ENCODE data around the gene LARGE1.

Gene LARGE1

DNA sequence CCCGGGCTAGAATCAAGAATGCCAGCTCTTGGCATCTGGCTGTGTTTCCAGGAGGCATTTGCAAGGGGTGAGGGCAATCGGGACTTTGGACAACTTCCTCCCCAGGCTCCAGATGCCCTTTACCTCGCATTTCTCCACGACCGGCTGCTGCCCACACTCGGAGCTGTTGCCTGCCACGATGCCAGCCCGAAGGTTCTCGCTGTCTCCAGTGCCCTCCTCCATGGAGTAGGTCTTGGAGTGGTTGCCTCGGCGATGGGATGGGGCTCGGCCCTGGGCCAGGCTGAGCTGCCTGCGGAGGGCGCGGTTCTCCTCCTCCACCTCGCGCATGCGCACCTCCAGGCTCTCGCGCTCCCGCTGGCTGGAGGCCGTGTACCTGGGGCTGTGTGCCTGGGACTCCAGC lies 270.0 kb downstream of the LARGE1 start:
- no peaks in the 10 kb centered on the region for H3K27me3 Mint-ChIP-seq (ENCODE audit: low read depth)
- no peak overlapping the region for H3K4me3 Mint-ChIP-seq
- peaks cover 19% of the 10 kb centered on the region for H3K9me3 Mint-ChIP-seq
- H3K4me1 Mint-ChIP-seq = peaks cover 5% of the 10 kb centered on the region
- H3K36me3 Mint-ChIP-seq (ENCODE audit: low read depth) = peaks cover 54% of the 10 kb centered on the region
- H3K27ac Mint-ChIP-seq = no peak overlapping the region
- TF ChIP-seq, protein P1, sequence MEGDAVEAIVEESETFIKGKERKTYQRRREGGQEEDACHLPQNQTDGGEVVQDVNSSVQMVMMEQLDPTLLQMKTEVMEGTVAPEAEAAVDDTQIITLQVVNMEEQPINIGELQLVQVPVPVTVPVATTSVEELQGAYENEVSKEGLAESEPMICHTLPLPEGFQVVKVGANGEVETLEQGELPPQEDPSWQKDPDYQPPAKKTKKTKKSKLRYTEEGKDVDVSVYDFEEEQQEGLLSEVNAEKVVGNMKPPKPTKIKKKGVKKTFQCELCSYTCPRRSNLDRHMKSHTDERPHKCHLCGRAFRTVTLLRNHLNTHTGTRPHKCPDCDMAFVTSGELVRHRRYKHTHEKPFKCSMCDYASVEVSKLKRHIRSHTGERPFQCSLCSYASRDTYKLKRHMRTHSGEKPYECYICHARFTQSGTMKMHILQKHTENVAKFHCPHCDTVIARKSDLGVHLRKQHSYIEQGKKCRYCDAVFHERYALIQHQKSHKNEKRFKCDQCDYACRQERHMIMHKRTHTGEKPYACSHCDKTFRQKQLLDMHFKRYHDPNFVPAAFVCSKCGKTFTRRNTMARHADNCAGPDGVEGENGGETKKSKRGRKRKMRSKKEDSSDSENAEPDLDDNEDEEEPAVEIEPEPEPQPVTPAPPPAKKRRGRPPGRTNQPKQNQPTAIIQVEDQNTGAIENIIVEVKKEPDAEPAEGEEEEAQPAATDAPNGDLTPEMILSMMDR (IDR thresholded peaks at IDR 0.05; ENCODE audit: unreplicated experiment in 3 of 3) = no peak

DNA sequence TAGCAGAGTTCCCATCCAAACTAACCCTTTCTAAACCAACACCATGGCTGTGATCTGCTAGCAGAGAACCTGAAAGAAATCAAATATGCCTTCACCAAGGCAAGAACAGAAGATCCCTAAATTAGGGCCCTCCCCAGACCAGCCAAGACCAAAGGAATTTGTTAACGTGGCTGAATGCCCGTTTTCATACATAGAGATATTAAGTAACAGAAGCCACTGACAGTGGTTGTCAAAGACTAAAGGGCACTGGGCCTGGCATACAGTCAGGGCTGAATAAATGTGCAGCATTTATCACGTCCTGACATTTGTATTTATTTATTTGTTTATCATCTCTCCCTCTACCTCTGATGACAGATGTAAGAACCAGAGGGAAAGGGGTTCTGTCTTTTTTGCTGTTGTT lies 271.8 kb downstream of the LARGE1 start:
- Mint-ChIP-seq H3K4me3 (no peak overlapping the region), H3K36me3 (ENCODE audit: low read depth) (peaks cover 65% of the 10 kb centered on the region), H3K27ac (no peak overlapping the region)

DNA sequence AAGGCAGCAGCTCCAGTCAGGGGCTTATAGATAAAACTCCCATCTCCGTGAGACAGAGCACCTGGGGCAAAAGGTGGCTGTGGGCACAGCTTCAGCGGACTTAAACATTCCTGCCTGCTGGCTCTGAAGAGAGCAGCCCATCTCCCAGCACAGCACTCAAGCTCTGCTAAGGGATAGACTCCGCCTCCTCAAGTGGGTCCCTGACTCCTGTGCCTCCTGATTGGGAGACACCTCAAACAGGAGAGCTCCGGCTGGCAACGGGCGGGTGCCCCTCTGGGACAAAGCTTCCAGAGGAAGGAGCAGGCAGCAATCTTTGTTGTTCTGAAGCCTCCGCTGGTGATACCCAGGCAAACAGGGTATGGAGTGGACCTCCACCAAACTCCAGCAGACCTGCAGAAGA lies 279.4 kb downstream of the LARGE1 start:
- no peak overlapping the region for H3K27ac Mint-ChIP-seq
- peaks cover 47% of the 10 kb centered on the region for H3K9me3 Mint-ChIP-seq
- no peak overlapping the region for H3K4me3 Mint-ChIP-seq
- no peaks in the 10 kb centered on the region for H3K27me3 Mint-ChIP-seq (ENCODE audit: low read depth)
- TF ChIP-seq, protein P1 (IDR thresholded peaks at IDR 0.05; ENCODE audit: unreplicated experiment in 3 of 3) = no peak
- H3K4me1 Mint-ChIP-seq = no peaks in the 10 kb centered on the region
- peaks cover 65% of the 10 kb centered on the region for H3K36me3 Mint-ChIP-seq (ENCODE audit: low read depth)

More for the DNA sequence above, 271.8 kb downstream of the LARGE1 start:
- H3K4me1 Mint-ChIP-seq = no peaks in the 10 kb centered on the region
- H3K27me3 Mint-ChIP-seq (ENCODE audit: low read depth) = no peaks in the 10 kb centered on the region
- TF ChIP-seq, protein P1 (IDR thresholded peaks at IDR 0.05; ENCODE audit: unreplicated experiment in 3 of 3) = no peak
- H3K9me3 Mint-ChIP-seq = peaks cover 36% of the 10 kb centered on the region

DNA sequence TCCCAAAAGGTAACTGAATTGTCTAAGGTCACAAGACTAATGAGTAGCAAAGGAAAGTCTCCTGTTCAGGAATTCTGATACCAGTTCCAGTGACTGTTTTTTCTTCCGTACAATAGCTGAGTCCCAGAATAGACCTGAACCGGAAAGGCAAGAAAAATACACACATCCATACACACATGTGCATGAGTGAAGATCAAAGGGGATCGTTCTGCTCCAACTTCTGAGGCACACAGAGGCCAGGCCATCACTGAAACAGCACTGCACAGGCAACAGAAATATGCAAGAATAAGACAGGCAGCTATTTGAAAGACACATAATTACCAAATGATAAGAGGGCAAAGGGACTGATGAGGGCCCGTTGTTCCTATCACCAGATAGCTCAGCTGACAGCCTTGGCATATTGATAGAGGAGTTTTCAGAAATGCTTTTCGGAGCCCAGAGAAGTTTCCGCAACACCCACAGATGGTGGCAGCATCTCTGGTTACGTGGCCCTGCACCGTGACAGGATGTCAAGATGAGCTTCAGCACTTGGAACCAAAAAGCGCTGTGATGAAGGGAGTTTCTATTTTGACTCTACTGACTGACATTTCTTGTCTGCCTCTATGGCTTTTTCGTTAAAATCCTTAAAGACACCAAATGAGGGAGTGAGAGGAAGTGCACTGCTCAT lies 280.6 kb downstream of the LARGE1 start:
- TF ChIP-seq, protein P1 (IDR thresholded peaks at IDR 0.05; ENCODE audit: unreplicated experiment in 3 of 3) = no peak
- Mint-ChIP-seq H3K27me3 (ENCODE audit: low read depth) (no peaks in the 10 kb centered on the region), H3K4me3 (no peak overlapping the region), H3K9me3 (peaks cover 36% of the 10 kb centered on the region), H3K4me1 (no peaks in the 10 kb centered on the region), H3K36me3 (ENCODE audit: low read depth) (peaks cover 55% of the 10 kb centered on the region), H3K27ac (no peak overlapping the region)

DNA sequence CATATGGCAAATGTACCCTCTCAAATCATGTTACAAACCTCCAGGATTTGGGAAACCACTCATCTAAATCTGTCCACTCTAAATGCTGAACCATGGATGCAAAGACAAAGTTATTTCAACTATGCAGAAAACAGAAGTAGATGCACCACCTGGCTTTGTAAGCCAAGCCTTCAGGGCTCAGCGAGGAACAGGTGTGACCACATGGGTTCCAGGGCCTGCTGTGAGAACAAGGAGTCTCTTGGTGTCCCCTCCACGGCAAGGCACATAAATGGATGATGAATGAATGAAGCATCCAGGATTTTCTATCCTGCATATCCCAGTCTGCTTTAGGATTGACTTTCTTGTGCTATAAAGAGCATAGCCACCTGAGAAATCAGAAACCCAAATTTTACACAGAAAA lies 284.5 kb downstream of the LARGE1 start:
- H3K27me3 Mint-ChIP-seq (ENCODE audit: low read depth) = no peaks in the 10 kb centered on the region
- H3K36me3 Mint-ChIP-seq (ENCODE audit: low read depth) = peaks cover 35% of the 10 kb centered on the region
- H3K9me3 Mint-ChIP-seq = peaks cover 10% of the 10 kb centered on the region
- H3K4me1 Mint-ChIP-seq = no peaks in the 10 kb centered on the region
- TF ChIP-seq, protein P1 (IDR thresholded peaks at IDR 0.05; ENCODE audit: unreplicated experiment in 3 of 3) = no peak
- H3K27ac Mint-ChIP-seq = no peak overlapping the region
- H3K4me3 Mint-ChIP-seq = no peak overlapping the region

DNA sequence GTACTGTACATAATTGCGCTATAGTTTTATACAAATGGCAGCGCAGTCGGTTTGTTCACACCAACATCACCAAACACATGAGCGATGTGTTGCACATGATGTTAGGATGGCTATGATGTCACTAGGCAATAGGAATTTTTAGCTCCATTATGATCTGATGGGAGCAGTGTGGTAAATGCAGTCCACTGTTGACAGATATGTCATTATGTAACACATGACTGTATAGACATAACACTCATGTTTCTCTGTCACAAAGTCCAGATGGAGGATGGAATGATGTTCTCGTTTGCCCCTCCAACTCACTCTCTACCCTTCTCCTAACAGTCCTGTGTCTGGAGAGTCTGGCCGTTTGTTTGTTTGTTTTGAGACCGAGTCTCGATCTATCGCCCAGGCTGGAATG lies 288.5 kb downstream of the LARGE1 start:
- no peaks in the 10 kb centered on the region for H3K27me3 Mint-ChIP-seq (ENCODE audit: low read depth)
- no peak overlapping the region for H3K27ac Mint-ChIP-seq
- peaks cover 16% of the 10 kb centered on the region for H3K36me3 Mint-ChIP-seq (ENCODE audit: low read depth)
- TF ChIP-seq, protein P1 (IDR thresholded peaks at IDR 0.05; ENCODE audit: unreplicated experiment in 3 of 3) = no peak
- H3K9me3 Mint-ChIP-seq = peaks cover 5% of the 10 kb centered on the region
- H3K4me3 Mint-ChIP-seq = no peak overlapping the region
- H3K4me1 Mint-ChIP-seq = no peaks in the 10 kb centered on the region

Data from nephron (organoid).